BJ (cell line): ENCODE results near the gene RRBP1. TPM values are rescaled to one million over a fixed set of nuclear protein-coding genes. Genes with fewer than 3 reads are reported as not detected.

Experiments
- CTCF ChIA-PET: fragments of 350-600 bp; formaldehyde crosslinking; extraction: SDS; loops from one replicate; lab custom pipeline; 2021; ENCODE audit warnings: antibody characterized with exemption, inconsistent platforms; lab: Yijun Ruan, JAX
- POLR2A ChIA-PET: fragments of 300-600 bp; sonication (Branson Sonifier 250); formaldehyde crosslinking; extraction: SDS; loops from one replicate; lab custom pipeline; 2021; ENCODE audit warnings: antibody characterized with exemption; lab: Charles Lee
- DNase-seq: peaks from one replicate; pipeline ENCODE4 v3.0.0-alpha.2; 2011; ENCODE audit warnings: low read depth
- H3K27me3 ChIP-seq: 2 replicates; pipeline ENCODE4 v1.6.0; 2011; ENCODE audit warnings: low read length; ENCODE audit not compliant: control insufficient read depth, insufficient read depth
- H3K36me3 ChIP-seq: 2 replicates; pipeline ENCODE4 v1.5.1; 2011; ENCODE audit warnings: low read length; ENCODE audit not compliant: control insufficient read depth, insufficient read depth
- H3K4me3 ChIP-seq: 2 replicates; pipeline ENCODE4 v1.5.1; 2011; ENCODE audit warnings: low read depth, mild to moderate bottlenecking, control low read depth, low read length
- CTCF ChIP-seq: IDR thresholded peaks from 2 replicates; pipeline ENCODE4 v1.5.1; 2011; ENCODE audit warnings: low read depth, mild to moderate bottlenecking, control low read depth, inconsistent platforms, low read length, moderate library complexity; ENCODE audit not compliant: insufficient read depth
- polyA plus RNA-seq: library from polyadenylated mRNA; depleted of rRNA; stranded (reverse); fragments of >200 nt; gene quantifications from 2 replicates; pipeline ENCODE4 v1.2.3, GENCODE V29; 2011

Gene RRBP1
- polyA plus RNA-seq, 1 experiment = 98.7 TPM

DNA sequence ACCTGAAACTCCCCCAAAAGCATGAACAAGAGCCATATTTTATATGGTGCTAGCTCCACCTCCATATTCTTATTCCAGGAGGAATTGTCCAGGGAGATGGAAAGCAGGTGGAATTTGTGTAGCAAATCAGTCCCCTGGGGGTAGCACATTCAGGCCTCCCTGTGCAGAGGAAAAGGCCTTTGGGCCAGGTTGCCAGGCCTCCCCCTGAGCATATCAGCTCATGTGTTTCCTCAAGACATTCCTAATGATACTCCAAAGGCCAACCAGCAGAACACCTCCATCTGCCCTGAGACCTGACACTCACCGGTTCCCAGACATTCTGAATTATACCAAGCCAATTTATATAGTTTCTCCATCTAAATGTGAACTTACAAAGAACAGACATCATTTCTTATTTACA, 15.1 kb upstream of the RRBP1 start:
- ChIA-PET CTCF (interaction anchor here (3.7 kb wide), 1 partner anchor 14 kb away, joined by 11 read pairs; the partner anchor contains the start of gene RRBP1), POLR2A (no interaction called here)
- DNase-seq = no peak
- Histone ChIP-seq H3K27me3 (peaks cover 5% of the 10 kb centered on the region; the same call in 1 of the 2 replicates), H3K36me3 (no peaks in the 10 kb centered on the region), H3K4me3 (no peak overlapping the region)
- TF ChIP-seq CTCF = no peak

DNA sequence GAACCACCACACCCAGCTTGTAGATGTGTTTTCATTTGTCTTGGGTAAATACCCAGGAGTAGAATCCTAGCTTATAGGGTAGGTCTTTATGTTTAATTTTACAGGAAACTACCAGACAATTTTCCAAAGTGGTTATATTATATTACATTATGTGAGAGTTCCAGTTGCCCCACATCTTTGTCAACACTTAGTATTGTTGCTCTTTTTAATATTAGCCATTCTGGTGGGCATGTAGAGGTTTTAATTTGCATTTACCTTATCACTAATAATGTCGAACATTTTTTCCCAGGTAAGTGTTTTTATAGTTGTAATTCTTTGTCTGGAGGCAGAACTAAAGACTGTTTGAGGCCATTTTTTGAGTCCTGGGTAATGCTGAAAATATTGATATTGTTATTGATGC, 14.2 kb upstream of the RRBP1 start:
- POLR2A ChIA-PET = no interaction called here
- CTCF ChIA-PET = interaction anchor here (3.7 kb wide), 1 partner anchor 14 kb away, joined by 11 read pairs; the partner anchor contains the start of gene RRBP1
- no peak for DNase-seq
- Histone ChIP-seq H3K4me3 (no peak overlapping the region), H3K27me3 (peaks cover 5% of the 10 kb centered on the region), H3K36me3 (no peaks in the 10 kb centered on the region)
- TF ChIP-seq CTCF = no peak

DNA sequence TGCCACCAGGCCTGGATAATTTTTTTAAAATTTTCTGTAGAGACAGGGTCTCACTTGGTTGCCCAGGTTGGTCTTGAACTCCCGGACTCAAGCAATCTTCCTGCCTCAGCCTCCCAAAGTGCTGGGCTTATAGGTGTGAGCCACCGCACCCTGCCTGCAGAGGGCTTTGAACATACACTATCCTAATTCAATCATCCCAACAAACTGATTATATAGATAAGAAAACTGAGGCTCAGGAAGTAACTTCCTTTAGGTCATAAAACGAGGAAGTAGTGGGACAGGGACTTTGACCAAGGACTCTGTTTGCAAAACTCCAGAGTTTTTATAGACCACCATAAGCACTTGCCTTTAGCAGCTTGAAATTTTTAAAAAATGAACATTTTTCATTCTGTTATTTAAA, 12.7 kb upstream of the RRBP1 start:
- TF ChIP-seq CTCF = no peak
- Histone ChIP-seq H3K27me3 (peaks cover 11% of the 10 kb centered on the region), H3K36me3 (no peaks in the 10 kb centered on the region), H3K4me3 (no peak overlapping the region)
- no peak for DNase-seq
- ChIA-PET CTCF (no interaction called here), POLR2A (no interaction called here)

DNA sequence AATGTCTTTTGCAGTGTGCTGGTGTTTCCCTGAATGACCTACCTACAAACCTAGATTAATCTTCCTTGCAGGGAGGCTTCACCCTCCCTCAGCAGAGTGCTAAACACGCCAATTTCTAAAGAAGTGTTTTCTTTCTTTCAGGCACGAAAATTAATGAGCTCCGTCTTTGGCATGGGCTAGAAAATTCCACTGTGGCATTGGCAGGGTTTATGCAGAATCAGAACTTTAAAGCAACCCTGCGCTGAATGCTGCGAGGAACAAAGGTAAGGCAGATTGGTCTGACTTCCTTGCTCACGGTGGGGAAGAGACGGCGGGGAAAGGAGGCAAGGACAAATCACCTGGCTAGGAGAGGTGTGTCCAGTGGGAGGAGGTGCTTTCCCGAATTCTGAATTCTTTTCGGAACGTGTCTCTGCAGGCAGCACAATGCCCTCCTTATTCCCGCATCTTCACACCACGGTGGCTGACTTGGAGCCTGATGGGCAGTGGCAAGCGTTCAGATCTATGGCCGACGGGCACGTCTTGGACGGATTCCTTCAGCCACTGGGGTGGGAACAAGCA, 11.5 kb upstream of the RRBP1 start:
- no peak overlapping the region for H3K4me3 ChIP-seq
- DNase-seq = no peak
- CTCF ChIA-PET = interaction anchor here (4.0 kb wide), 1 partner anchor 11 kb away, joined by 36 read pairs; the partner anchor contains the start of gene RRBP1
- TF ChIP-seq CTCF = no peak
- no peaks in the 10 kb centered on the region for H3K36me3 ChIP-seq
- H3K27me3 ChIP-seq = peaks cover 10% of the 10 kb centered on the region
- POLR2A ChIA-PET = no interaction called here

- ChIA-PET POLR2A (interaction anchor here (0.7 kb wide), 1 partner anchor 9 kb away, joined by 3 read pairs; no protein-coding TSS in a partner anchor), CTCF (interaction anchor here (1.2 to 4.0 kb wide), 2 partner anchors 9 to 10 kb away, joined by 3 to 36 read pairs; partner anchors contain the start of gene RRBP1)
- DNase-seq = no peak
- H3K27me3 ChIP-seq = peaks cover 10% of the 10 kb centered on the region
- H3K36me3 ChIP-seq = no peaks in the 10 kb centered on the region
- no peak overlapping the region for H3K4me3 ChIP-seq
- no peak for TF ChIP-seq CTCF
Observed at GRCh38 chr20:17691758-17692157, 9.7 kb upstream of the RRBP1 start.
